GM18508 (cell line): ENCODE measurements around the gene ANXA3.
"Not testable (repeated sequence)": the region's sequence is repeated elsewhere in the genome, so short reads cannot be mapped to it uniquely, and the experiment has no call there.

ENCODE experiments used
- ATAC-seq: cut with Tn5 transposase; IDR thresholded peaks from one replicate; pipeline ENCODE4 v1.9.1; 2021; ENCODE audit warnings: moderate number of reproducible peaks; ENCODE audit not compliant: insufficient read depth, unreplicated experiment

Gene ANXA3

GRCh38 chr4:78569306-78569821 is 17.8 kb downstream of the ANXA3 start:
- ATAC-seq, result no peak

GRCh38 chr4:78570117-78570516 is 18.5 kb downstream of the ANXA3 start:
- no peak for ATAC-seq

GRCh38 chr4:78571804-78572203 is 20.2 kb downstream of the ANXA3 start:
- ATAC-seq, result no peak

GRCh38 chr4:78578674-78579425 is 27.3 kb downstream of the ANXA3 start:
- ATAC-seq, result no peak

GRCh38 chr4:78581618-78582017 is 30.0 kb downstream of the ANXA3 start:
- no peak for ATAC-seq

GRCh38 chr4:78584863-78585547 is 33.4 kb downstream of the ANXA3 start:
- no peak for ATAC-seq

- ATAC-seq, result no peak
Measured at GRCh38 chr4:78585633-78586032, 34.1 kb downstream of the ANXA3 start.

- ATAC-seq, result no peak
Measured at GRCh38 chr4:78588894-78589545, 37.5 kb downstream of the ANXA3 start.

GRCh38 chr4:78591404-78591803 is 39.8 kb downstream of the ANXA3 start:
- no peak for ATAC-seq

GRCh38 chr4:78592088-78592783 is 40.7 kb downstream of the ANXA3 start:
- ATAC-seq, result no peak

GRCh38 chr4:78596111-78596742 is 44.7 kb downstream of the ANXA3 start:
- ATAC-seq, result no peak

- ATAC-seq, result not testable (repeated sequence)
Measured at GRCh38 chr4:78598431-78598830, 46.9 kb downstream of the ANXA3 start.

- ATAC-seq, result no peak
Measured at GRCh38 chr4:78599147-78599546, 47.6 kb downstream of the ANXA3 start.

GRCh38 chr4:78599931-78600375 is 48.4 kb downstream of the ANXA3 start:
- ATAC-seq, result no peak

- peak; percentile 84 for ATAC-seq
Measured at GRCh38 chr4:78601013-78601412, 49.4 kb downstream of the ANXA3 start.

- ATAC-seq, result no peak
Measured at GRCh38 chr4:78602334-78602733, 50.8 kb downstream of the ANXA3 start.

- no peak for ATAC-seq
Measured at GRCh38 chr4:78603384-78603783, 51.8 kb downstream of the ANXA3 start.

GRCh38 chr4:78604988-78605387 is 53.4 kb downstream of the ANXA3 start:
- no peak for ATAC-seq

- no peak for ATAC-seq
Measured at GRCh38 chr4:78606035-78606434, 54.5 kb downstream of the ANXA3 start.

GRCh38 chr4:78606530-78607095 is 55.0 kb downstream of the ANXA3 start:
- ATAC-seq, result no peak
